NB4 (cell line): ENCODE data around the gene DNAL1.

Source experiments
- CTCF ChIP-seq: IDR thresholded peaks from one replicate; pipeline ENCODE4 v1.5.1; 2012; ENCODE audit warnings: low read depth, low read length
- MYC ChIP-seq: IDR thresholded peaks from 2 replicates; pipeline ENCODE4 v1.6.1; 2011; ENCODE audit warnings: low read depth, low read length

GRCh38 chr14:73712071-73712506, 67.3 kb downstream of the DNAL1 start:
- TF ChIP-seq CTCF, result no peak
- no peak for TF ChIP-seq MYC
